ENCODE measurements around the gene QSOX1. TPM values are rescaled to one million over a fixed set of nuclear protein-coding genes. Genes with fewer than 3 reads are reported as not detected.

The QSOX1 gene
- polyA plus RNA-seq, 3 donors from 2014 or later, result 14.7 to 18.7 (median 15.8) TPM

DNA sequence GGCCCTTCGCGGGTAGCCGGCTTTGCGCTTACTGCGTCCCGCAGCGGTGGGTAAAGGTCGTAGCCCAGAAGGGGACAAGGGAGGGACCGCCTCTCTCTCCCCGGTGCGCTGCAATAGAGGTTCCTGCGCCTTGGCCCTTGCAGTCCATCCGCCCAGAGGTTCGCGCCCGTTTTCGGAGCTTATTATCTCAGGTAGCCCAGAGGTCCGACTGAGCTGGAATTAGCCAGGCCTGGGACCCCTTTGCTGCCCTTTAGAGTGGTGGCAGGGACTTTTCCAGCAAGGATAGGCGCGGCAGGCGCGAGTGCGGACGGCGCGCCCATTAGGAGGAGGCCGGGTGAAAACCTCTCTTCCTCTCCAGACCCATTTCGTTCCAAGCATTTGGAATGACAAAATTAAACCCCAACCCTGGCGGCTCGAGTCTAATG lies 80.4 kb downstream of the QSOX1 start:
- Mint-ChIP-seq H3K27me3 (ENCODE audit: low read depth in 3 of 3) (peaks cover 22 to 50% (median 33%) of the 10 kb centered on the region in 3 donors), H3K27ac (no peak overlapping the region), H3K9me3 (no peaks in the 10 kb centered on the region), H3K4me3 (peak overlapping the region in 1 of 5 donors; percentile 48), H3K36me3 (no peaks in the 10 kb centered on the region), H3K4me1 (peaks cover 18 to 26% of the 10 kb centered on the region in 2 donors)
- no peak for DNase-seq

GRCh38 chr1:180235502-180236239 lies 81.0 kb downstream of the QSOX1 start:
- Mint-ChIP-seq H3K27me3 (ENCODE audit: low read depth in 3 of 3) (peaks cover 22 to 47% (median 30%) of the 10 kb centered on the region in 3 donors), H3K36me3 (no peaks in the 10 kb centered on the region), H3K4me1 (peaks cover 17 to 26% of the 10 kb centered on the region in 2 donors), H3K27ac (no peak overlapping the region), H3K9me3 (no peaks in the 10 kb centered on the region), H3K4me3 (peak overlapping the region in 1 of 5 donors; percentile 35)
- DNase-seq, result no peak

- Mint-ChIP-seq H3K36me3 (no peaks in the 10 kb centered on the region), H3K4me3 (no peak overlapping the region), H3K27me3 (ENCODE audit: low read depth in 3 of 3) (peaks cover 24 to 43% (median 29%) of the 10 kb centered on the region in 3 donors), H3K4me1 (peaks cover 10 to 20% of the 10 kb centered on the region in 2 donors), H3K9me3 (no peaks in the 10 kb centered on the region), H3K27ac (no peak overlapping the region)
- DNase-seq, result no peak
Measured at GRCh38 chr1:180236698-180237509, 82.2 kb downstream of the QSOX1 start.

GRCh38 chr1:180237869-180238476 lies 83.3 kb downstream of the QSOX1 start:
- Mint-ChIP-seq H3K9me3 (no peaks in the 10 kb centered on the region), H3K4me3 (no peak overlapping the region), H3K27ac (no peak overlapping the region), H3K27me3 (ENCODE audit: low read depth in 3 of 3) (peaks cover 25 to 35% (median 33%) of the 10 kb centered on the region in 3 donors), H3K36me3 (no peaks in the 10 kb centered on the region), H3K4me1 (peaks cover 7 to 16% of the 10 kb centered on the region in 2 donors)
- DNase-seq, result no peak

DNA sequence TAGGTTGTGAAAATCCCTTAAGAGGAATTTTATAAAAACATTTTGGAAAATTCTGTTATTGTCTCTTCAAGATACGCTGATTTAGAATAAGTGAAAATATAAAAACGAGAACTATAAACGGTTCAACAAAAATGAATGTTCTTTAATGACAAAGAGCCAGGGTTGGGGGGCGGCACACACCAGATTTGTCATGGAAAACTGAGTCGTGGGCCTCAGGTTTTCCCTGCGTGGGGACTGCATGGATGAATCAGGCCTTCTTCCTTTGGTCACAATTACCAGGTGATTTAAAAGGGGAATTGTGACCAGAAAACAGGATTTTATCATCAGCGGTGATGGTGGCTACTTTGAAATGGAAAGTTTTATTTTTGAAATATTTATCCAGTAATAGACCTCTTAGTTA lies 84.0 kb downstream of the QSOX1 start:
- H3K36me3 Mint-ChIP-seq, result no peaks in the 10 kb centered on the region
- DNase-seq, result no peak
- H3K4me3 Mint-ChIP-seq, result no peak overlapping the region
- H3K27me3 Mint-ChIP-seq (ENCODE audit: low read depth in 3 of 3), result peaks cover 25 to 35% (median 33%) of the 10 kb centered on the region in 3 donors
- H3K27ac Mint-ChIP-seq, result no peak overlapping the region
- H3K9me3 Mint-ChIP-seq, result no peaks in the 10 kb centered on the region
- peaks cover 7 to 16% of the 10 kb centered on the region in 2 donors for H3K4me1 Mint-ChIP-seq

- Mint-ChIP-seq H3K36me3 (no peaks in the 10 kb centered on the region), H3K27me3 (ENCODE audit: low read depth in 3 of 3) (peaks cover 21 to 32% (median 26%) of the 10 kb centered on the region in 3 donors), H3K4me3 (no peak overlapping the region), H3K27ac (no peak overlapping the region), H3K9me3 (no peaks in the 10 kb centered on the region), H3K4me1 (peaks cover 2 to 8% of the 10 kb centered on the region in 2 donors)
- DNase-seq, result no peak
Measured at GRCh38 chr1:180239145-180240096, 84.8 kb downstream of the QSOX1 start.

DNA sequence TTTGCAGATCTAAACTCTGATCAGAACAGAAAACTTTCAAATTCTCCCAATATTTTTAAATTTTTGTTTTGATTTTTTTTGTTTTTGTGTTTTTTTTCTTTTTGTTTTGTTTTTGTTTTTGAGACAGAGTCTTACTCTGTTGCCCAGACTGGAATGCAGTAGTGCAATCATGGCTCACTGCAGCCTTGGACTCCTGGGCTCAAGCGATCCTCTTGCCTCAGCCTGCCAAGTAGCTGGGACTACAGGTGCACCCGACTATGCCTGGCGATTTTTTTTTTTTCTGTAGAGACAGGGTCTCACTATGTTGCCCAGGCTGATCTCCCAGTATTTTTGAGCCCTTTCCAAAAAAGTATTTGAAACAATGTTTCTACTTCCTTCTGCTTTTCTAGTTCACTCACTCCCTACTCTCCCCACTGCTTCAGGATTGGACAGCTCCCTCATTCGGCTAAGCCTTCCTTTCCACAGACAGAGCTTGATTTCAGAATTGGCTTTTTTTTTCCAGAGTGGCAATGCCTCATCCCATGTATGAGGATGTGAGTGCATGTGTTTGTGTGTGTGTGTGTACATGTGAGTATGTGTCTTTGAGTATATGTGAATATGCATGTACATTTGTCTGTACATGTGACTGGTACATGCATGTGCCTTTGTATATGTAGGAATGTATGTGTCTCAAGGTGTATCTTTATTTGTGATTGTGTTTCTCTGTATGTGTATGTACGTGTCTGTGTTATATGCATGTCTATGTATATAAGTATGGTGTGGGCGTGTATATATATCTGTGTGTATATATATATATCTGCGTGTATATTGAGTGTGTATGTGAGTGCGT lies 87.3 kb downstream of the QSOX1 start:
- Mint-ChIP-seq H3K36me3 (no peaks in the 10 kb centered on the region), H3K4me3 (no peak overlapping the region), H3K27ac (no peak overlapping the region), H3K4me1 (no peaks in the 10 kb centered on the region), H3K27me3 (ENCODE audit: low read depth in 3 of 3) (peaks cover 11 to 24% (median 13%) of the 10 kb centered on the region in 3 donors), H3K9me3 (no peaks in the 10 kb centered on the region)
- no peak for DNase-seq

DNA sequence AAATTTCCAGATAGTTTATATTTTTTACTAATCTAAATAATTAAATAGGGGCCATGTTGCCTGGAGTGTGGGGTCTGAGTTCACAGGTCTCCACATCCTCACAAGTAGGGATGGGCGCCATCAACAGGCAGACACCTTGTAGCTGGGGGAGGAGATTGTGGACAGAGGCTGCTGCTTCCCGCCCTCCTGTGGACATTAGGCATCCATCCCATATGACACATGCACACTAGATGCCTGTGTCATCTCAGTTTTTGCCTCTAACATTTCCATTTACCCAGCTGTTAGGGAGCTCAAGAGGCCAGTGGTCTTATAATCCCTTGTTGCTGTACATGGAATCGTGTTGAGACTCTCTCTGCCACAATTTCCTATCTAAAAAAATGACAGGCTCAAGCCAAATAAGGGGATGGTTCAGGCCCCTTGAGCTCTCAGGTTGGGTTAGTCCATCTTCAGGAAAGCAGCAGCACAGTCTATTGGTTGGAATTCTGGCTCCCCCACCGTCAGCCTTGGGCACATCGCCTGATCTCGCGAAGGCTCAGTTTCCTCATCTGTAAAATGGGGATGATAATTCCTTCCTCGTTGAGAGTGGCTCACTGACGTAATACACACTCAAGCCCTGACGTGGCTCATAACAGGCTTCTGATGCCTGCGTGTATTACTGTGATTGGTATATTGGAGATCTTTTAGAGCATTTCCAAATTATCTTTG lies 89.0 kb downstream of the QSOX1 start:
- H3K27me3 Mint-ChIP-seq (ENCODE audit: low read depth in 3 of 3), result peaks cover 8 to 18% (median 9%) of the 10 kb centered on the region in 3 donors
- no peaks in the 10 kb centered on the region for H3K4me1 Mint-ChIP-seq
- no peaks in the 10 kb centered on the region for H3K36me3 Mint-ChIP-seq
- no peak overlapping the region for H3K4me3 Mint-ChIP-seq
- no peaks in the 10 kb centered on the region for H3K9me3 Mint-ChIP-seq
- no peak for DNase-seq
- no peak overlapping the region for H3K27ac Mint-ChIP-seq

- Mint-ChIP-seq H3K4me3 (no peak overlapping the region), H3K9me3 (no peaks in the 10 kb centered on the region), H3K4me1 (peaks cover 0 to 2% of the 10 kb centered on the region in 2 donors), H3K27ac (no peak overlapping the region), H3K27me3 (ENCODE audit: low read depth in 3 of 3) (peaks cover 2 to 12% (median 9%) of the 10 kb centered on the region in 3 donors), H3K36me3 (no peaks in the 10 kb centered on the region)
- DNase-seq, result no peak
Measured at GRCh38 chr1:180244840-180245239, 90.2 kb downstream of the QSOX1 start.

GRCh38 chr1:180246579-180246978 lies 91.9 kb downstream of the QSOX1 start:
- H3K36me3 Mint-ChIP-seq, result no peaks in the 10 kb centered on the region
- H3K27me3 Mint-ChIP-seq (ENCODE audit: low read depth in 3 of 3), result peaks cover 4 to 13% (median 5%) of the 10 kb centered on the region in 3 donors
- DNase-seq, result no peak
- no peak overlapping the region for H3K27ac Mint-ChIP-seq
- H3K4me3 Mint-ChIP-seq, result no peak overlapping the region
- peaks cover 0 to 8% of the 10 kb centered on the region in 2 donors for H3K4me1 Mint-ChIP-seq
- no peaks in the 10 kb centered on the region for H3K9me3 Mint-ChIP-seq

- Mint-ChIP-seq H3K4me1 (peaks cover 0 to 8% of the 10 kb centered on the region in 2 donors), H3K4me3 (no peak overlapping the region), H3K36me3 (no peaks in the 10 kb centered on the region), H3K27me3 (ENCODE audit: low read depth in 3 of 3) (peaks cover 4 to 11% (median 7%) of the 10 kb centered on the region in 3 donors), H3K27ac (no peak overlapping the region), H3K9me3 (no peaks in the 10 kb centered on the region)
- no peak for DNase-seq
Measured at GRCh38 chr1:180247061-180247460, 92.4 kb downstream of the QSOX1 start.

DNA sequence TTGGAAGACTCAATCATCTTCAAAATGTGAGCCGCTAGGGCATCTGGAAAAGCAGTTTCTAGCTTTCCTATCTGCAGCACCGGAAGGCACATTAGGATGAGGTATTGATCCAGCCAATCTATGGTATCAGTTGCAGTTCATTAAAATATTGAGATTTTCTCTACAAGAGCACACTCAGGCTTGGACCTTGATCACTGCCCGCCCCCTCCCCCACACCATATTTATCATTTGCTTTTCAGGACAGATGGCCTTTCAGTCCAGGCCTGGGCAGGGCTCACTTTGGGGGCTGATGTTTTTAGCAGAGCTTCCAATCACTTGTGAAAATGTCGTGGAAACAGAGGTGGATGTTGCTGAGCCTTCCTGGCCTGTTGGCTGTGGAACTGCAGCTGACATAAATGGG lies 92.9 kb downstream of the QSOX1 start:
- Mint-ChIP-seq H3K27ac (no peak overlapping the region), H3K4me1 (peaks cover 0 to 8% of the 10 kb centered on the region in 2 donors), H3K9me3 (no peaks in the 10 kb centered on the region), H3K27me3 (ENCODE audit: low read depth in 3 of 3) (peaks cover 0 to 8% (median 7%) of the 10 kb centered on the region in 3 donors), H3K36me3 (no peaks in the 10 kb centered on the region), H3K4me3 (no peak overlapping the region)
- no peak for DNase-seq
